ENCODE data around the gene TRABD.

TRABD gene

GRCh38 chr22:50248196-50249081 lies 62.7 kb downstream of the TRABD start:
- no peak for TF ChIP-seq CTCF (IDR thresholded peaks at IDR 0.05; ENCODE audit: low read depth, low read length)
- no peak for DNase-seq (ENCODE audit: extremely low read depth, low read depth)
